SK-N-SH (cell line): ENCODE measurements around the gene C2orf72. TPM values are rescaled to one million over a fixed set of nuclear protein-coding genes. Genes with fewer than 3 reads are reported as not detected.

Experiments
- CTCF ChIA-PET: fragments of 300-600, 350-600 bp; formaldehyde crosslinking; extraction: SDS; loops from one replicate; lab custom pipeline; 2021; lab: Yijun Ruan, JAX
- POLR2A ChIA-PET: fragments of 350-600 bp; sonication (Branson Sonifier 250); formaldehyde crosslinking; extraction: SDS; loops from one replicate; lab custom pipeline; 2020; ENCODE audit warnings: antibody characterized with exemption, inconsistent platforms; lab: Yijun Ruan, JAX
- DNase-seq: peaks from one replicate; pipeline ENCODE4 v3.0.0; 2012
- H2AFZ ChIP-seq: fragments of 200-600 bp; sonication (generic); 2 replicates; pipeline ENCODE4 v1.8.1; 2016; ENCODE audit warnings: antibody characterized with exemption, mild to moderate bottlenecking, low read depth
- H3F3A ChIP-seq: fragments of 200-600 bp; sonication (generic); replicated peaks from 2 replicates; pipeline ENCODE3; 2016; ENCODE audit warnings: antibody characterized with exemption, mild to moderate bottlenecking; ENCODE audit not compliant: insufficient read depth
- H3K27ac ChIP-seq, 2 experiments: fragments of 200-500 bp in 1 of 2; fragments of 200-600 bp in 1 of 2; sonication (Bioruptor generic) in 1 of 2; sonication (generic), shearing (Covaris generic) in 1 of 2; 2 replicates each; pipeline versions ENCODE4 v1.5.1 to v1.6.1; 2014 to 2016; ENCODE audit warnings: low read depth in 2 of 2, inconsistent platforms in 1 of 2, low read length in 1 of 2, mild to moderate bottlenecking in 1 of 2, mixed read lengths in 1 of 2
- H3K27me3 ChIP-seq: fragments of 200-600 bp; sonication (generic), shearing (Covaris generic); 2 replicates; pipeline ENCODE4 v1.6.1; 2016; ENCODE audit warnings: mixed run types; ENCODE audit not compliant: insufficient read depth
- H3K36me3 ChIP-seq, 2 experiments: fragments of 200-500 bp in 1 of 2; fragments of 200-600 bp in 1 of 2; sonication (Bioruptor generic) in 1 of 2; sonication (generic) in 1 of 2; replicated peaks in 1 of 2; 2 replicates each; pipeline versions ENCODE3 to v1.5.1; 2014 to 2016; ENCODE audit warnings: low read length in 1 of 2, mild to moderate bottlenecking in 1 of 2; ENCODE audit not compliant: insufficient read depth in 2 of 2, control insufficient read depth in 1 of 2
- H3K4me1 ChIP-seq, 2 experiments: fragments of 200-500 bp in 1 of 2; fragments of 200-600 bp in 1 of 2; sonication (Bioruptor generic) in 1 of 2; sonication (generic), shearing (Covaris generic) in 1 of 2; 2 replicates each; pipeline versions ENCODE4 v1.5.1 to v1.6.1; 2014 to 2016; ENCODE audit warnings: low read depth in 1 of 2, low read length in 1 of 2, mixed run types in 1 of 2; ENCODE audit not compliant: insufficient read depth in 2 of 2, control insufficient read depth in 1 of 2
- H3K4me2 ChIP-seq: fragments of 200-600 bp; sonication (generic), shearing (Covaris generic); 2 replicates; pipeline ENCODE4 v1.6.1; 2017; ENCODE audit warnings: mixed run types
- H3K4me3 ChIP-seq, 2 experiments: fragments of 200-500 bp in 1 of 2; fragments of 200-600 bp in 1 of 2; sonication (Bioruptor generic) in 1 of 2; sonication (generic), shearing (Covaris generic) in 1 of 2; 2 replicates each; pipeline versions ENCODE4 v1.5.1 to v1.8.1; 2014 to 2016; ENCODE audit warnings: low read depth in 2 of 2, inconsistent platforms in 1 of 2, low read length in 1 of 2, mild to moderate bottlenecking in 1 of 2, mixed read lengths in 1 of 2, moderate library complexity in 1 of 2
- H3K79me2 ChIP-seq: fragments of 200-600 bp; sonication (generic); 2 replicates; pipeline ENCODE4 v1.8.1; 2017; ENCODE audit warnings: mild to moderate bottlenecking; ENCODE audit not compliant: insufficient read depth
- H3K9ac ChIP-seq: fragments of 200-600 bp; sonication (generic); 2 replicates; pipeline ENCODE4 v1.6.1; 2017; ENCODE audit warnings: mixed run types
- H3K9me2 ChIP-seq: fragments of 200-600 bp; sonication (generic); 2 replicates; pipeline ENCODE4 v1.6.1; 2017; ENCODE audit warnings: mixed run types
- H3K9me3 ChIP-seq: fragments of 200-600 bp; sonication (generic); 2 replicates; pipeline ENCODE4 v1.6.1; 2017; ENCODE audit warnings: mixed run types, mild to moderate bottlenecking, moderate library complexity
- H4K20me1 ChIP-seq: fragments of 200-600 bp; sonication (generic); 2 replicates; pipeline ENCODE4 v1.6.1; 2017; ENCODE audit warnings: mild to moderate bottlenecking, mixed run types; ENCODE audit not compliant: insufficient read depth
- EP300 ChIP-seq, 2 experiments: IDR thresholded peaks; 2 replicates each; pipeline versions ENCODE4 v1.4.0 to v1.6.1; 2012; ENCODE audit warnings: borderline replicate concordance in 1 of 2, low read depth in 1 of 2, low read length in 1 of 2
- EZH2phosphoT487 ChIP-seq: fragments of 200-600 bp; sonication (generic); IDR thresholded peaks from 2 replicates; pipeline ENCODE4 v1.6.1; 2017; ENCODE audit warnings: low read depth, mixed run types, mild to moderate bottlenecking, antibody characterized with exemption, moderate library complexity, borderline replicate concordance
- FOSL2 ChIP-seq: IDR thresholded peaks from 2 replicates; pipeline ENCODE4 v1.4.0; 2012; ENCODE audit warnings: low read depth, mild to moderate bottlenecking, moderate library complexity, borderline replicate concordance
- FOXM1 ChIP-seq: IDR thresholded peaks from 2 replicates; pipeline ENCODE4 v1.4.0; 2012; ENCODE audit warnings: low read depth, mild to moderate bottlenecking
- GABPA ChIP-seq: IDR thresholded peaks from 2 replicates; pipeline ENCODE4 v1.4.0; 2012; ENCODE audit warnings: low read depth, mild to moderate bottlenecking
- IRF3 ChIP-seq: fragments of 150-350 bp; IDR thresholded peaks from 2 replicates; pipeline ENCODE4 v1.6.1; 2016; ENCODE audit warnings: mild to moderate bottlenecking, low read depth, low read length
- MXI1 ChIP-seq: IDR thresholded peaks from 2 replicates; pipeline ENCODE4 v1.6.1; 2012; ENCODE audit warnings: mild to moderate bottlenecking, low read depth, low read length, improper control_type of control experiment
- NFIC ChIP-seq: IDR thresholded peaks from 2 replicates; pipeline ENCODE4 v1.4.0; 2012; ENCODE audit warnings: borderline replicate concordance
- POLR2AphosphoS5 ChIP-seq: IDR thresholded peaks from 2 replicates; pipeline ENCODE4 v1.6.1; 2012; ENCODE audit warnings: low read depth, low read length
- RCOR1 ChIP-seq: fragments of 150-350 bp; IDR thresholded peaks from 2 replicates; pipeline ENCODE4 v1.6.1; 2017; ENCODE audit warnings: antibody characterized with exemption, low read length
- REST ChIP-seq: IDR thresholded peaks from 2 replicates; pipeline ENCODE4 v1.6.1; 2012; ENCODE audit warnings: mild to moderate bottlenecking, low read depth, low read length, moderate library complexity
- RXRA ChIP-seq: IDR thresholded peaks from 2 replicates; pipeline ENCODE4 v1.4.0; 2012; ENCODE audit warnings: low read depth, mild to moderate bottlenecking, borderline replicate concordance
- SIN3A ChIP-seq: IDR thresholded peaks from 2 replicates; pipeline ENCODE4 v1.6.1; 2012; ENCODE audit warnings: low read depth, mild to moderate bottlenecking, low read length, moderate library complexity, borderline replicate concordance
- TAF1 ChIP-seq: IDR thresholded peaks from 2 replicates; pipeline ENCODE4 v1.6.1; 2012; ENCODE audit warnings: low read depth, mild to moderate bottlenecking, low read length, moderate library complexity, borderline replicate concordance
- USF1 ChIP-seq: IDR thresholded peaks from 2 replicates; pipeline ENCODE4 v1.4.0; 2012; ENCODE audit warnings: low read depth, borderline replicate concordance
- USF2 ChIP-seq: fragments of 150-350 bp; IDR thresholded peaks from 2 replicates; pipeline ENCODE4 v1.6.1; 2017; ENCODE audit warnings: antibody characterized with exemption, low read length, low read depth, borderline replicate concordance
- WGBS: methylation state at CpG from one replicate; pipeline ENCODE4 v1.1.6; 2017; ENCODE audit warnings: low lambda C conversion rate; 5-methylcytosine and 5-hydroxymethylcytosine counted together
- polyA plus RNA-seq, 3 experiments: library from polyadenylated mRNA; depleted of rRNA; stranded (reverse); fragments of >200 nt; gene quantifications; 2 replicates each; pipeline ENCODE4 v1.2.3, GENCODE V29; 2012

Gene C2orf72
- polyA plus RNA-seq, 1 of the 3 experiments (the other 2 are of a cell fraction), result 0.35 TPM

GRCh38 chr2:231029563-231029962 lies 7.8 kb upstream of the C2orf72 start:
- no peak overlapping the region for H3K4me3 ChIP-seq
- no peak overlapping the region for H3K9ac ChIP-seq
- no peak for DNase-seq
- ChIA-PET POLR2A (no interaction called here), CTCF (interaction anchor here (1.5 kb wide), 1 partner anchor 23 kb away, joined by 3 read pairs; no protein-coding TSS in a partner anchor)
- H3K9me2 ChIP-seq, result no peaks in the 10 kb centered on the region
- no peak overlapping the region for H3K27ac ChIP-seq
- H3F3A ChIP-seq, result no peaks in the 10 kb centered on the region
- H3K9me3 ChIP-seq, result no peaks in the 10 kb centered on the region
- H3K27me3 ChIP-seq, result peaks cover 18% of the 10 kb centered on the region; the same call in 1 of the 2 replicates
- no peaks in the 10 kb centered on the region for H4K20me1 ChIP-seq
- H3K36me3 ChIP-seq, result no peaks in the 10 kb centered on the region
- 73% methylated on average over 7 of the region's 9 CpGs for WGBS
- no peak overlapping the region for H2AFZ ChIP-seq
- no peaks in the 10 kb centered on the region for H3K79me2 ChIP-seq
- H3K4me1 ChIP-seq, result no peaks in the 10 kb centered on the region
- TF ChIP-seq EZH2phosphoT487, result no peak
- no peak for TF ChIP-seq USF2
- TF ChIP-seq POLR2AphosphoS5, result no peak
- H3K4me2 ChIP-seq, result no peak overlapping the region

- no peak overlapping the region for H3K27ac ChIP-seq
- POLR2A ChIA-PET, result no interaction called here
- H3F3A ChIP-seq, result no peaks in the 10 kb centered on the region
- 32% methylated on average over 3 of the region's 3 CpGs for WGBS
- H2AFZ ChIP-seq, result no peak overlapping the region
- no peaks in the 10 kb centered on the region for H3K36me3 ChIP-seq
- H3K4me2 ChIP-seq, result no peak overlapping the region
- H3K4me1 ChIP-seq, result no peaks in the 10 kb centered on the region
- TF ChIP-seq IRF3 (no peak), NFIC (no peak), GABPA (no peak), FOSL2 (no peak), USF1 (no peak), REST (no peak), TAF1 (no peak), RXRA (no peak), SIN3A (no peak), FOXM1 (no peak), EP300 (IDR thresholded peaks at IDR 0.05; ENCODE audit: borderline replicate concordance in 1 of 2, low read depth in 1 of 2, low read length in 1 of 2) (no peak), EZH2phosphoT487 (no peak), MXI1 (no peak), RCOR1 (no peak)
- TF ChIP-seq, all 33 proteins: peak for 0
- CTCF ChIA-PET, result interaction anchor here (1.2 to 1.5 kb wide), 2 partner anchors 22 to 183 kb away, joined by 3 read pairs; no protein-coding TSS in a partner anchor
- H4K20me1 ChIP-seq, result no peaks in the 10 kb centered on the region
- no peak overlapping the region for H3K9ac ChIP-seq
- no peak for DNase-seq
- H3K27me3 ChIP-seq, result peaks cover 19% of the 10 kb centered on the region; the same call in 1 of the 2 replicates
- no peaks in the 10 kb centered on the region for H3K79me2 ChIP-seq
- no peak overlapping the region for H3K4me3 ChIP-seq
- no peaks in the 10 kb centered on the region for H3K9me2 ChIP-seq
- H3K9me3 ChIP-seq, result no peaks in the 10 kb centered on the region
These were observed 6.6 kb upstream of the C2orf72 start for GRCh38 chr2:231030725-231031124.
